Keratinocyte (primary cell): ENCODE measurements around the gene UBQLN4. TPM values are rescaled to one million over a fixed set of nuclear protein-coding genes. Genes with fewer than 3 reads are reported as not detected.

Experiments
- DNase-seq: peaks from one replicate; pipeline ENCODE4 v3.0.0-alpha.2; 2011; ENCODE audit warnings: low read depth, missing footprints, low spot score
- FAIRE-seq: peaks from 2 replicates; lab custom pipeline; 2011; peaks lifted over from hg19 to GRCh38; lab: Jason Lieb, UNC
- H2AFZ ChIP-seq: 2 replicates; pipeline ENCODE4 v1.6.0; 2012; ENCODE audit warnings: low read length, control low read depth, inconsistent platforms; ENCODE audit not compliant: control insufficient read depth
- H3K27ac ChIP-seq: 2 replicates; pipeline ENCODE4 v1.5.1; 2011; ENCODE audit warnings: low read length; ENCODE audit not compliant: control insufficient read depth, insufficient read depth
- H3K27me3 ChIP-seq: 3 replicates; pipeline ENCODE4 v1.6.0; 2011; ENCODE audit warnings: low read length; ENCODE audit not compliant: control insufficient read depth, insufficient read depth; ENCODE audit errors: extremely low read depth
- H3K36me3 ChIP-seq, 2 experiments: 2 replicates in 1 of 2; 3 replicates in 1 of 2; pipeline ENCODE4 v1.5.1; 2011; ENCODE audit warnings: low read length in 2 of 2, mild to moderate bottlenecking in 1 of 2; ENCODE audit not compliant: control insufficient read depth in 2 of 2, insufficient read depth in 2 of 2; ENCODE audit errors: extremely low read depth in 1 of 2
- H3K4me1 ChIP-seq: 3 replicates; pipeline ENCODE4 v1.5.1; 2011; ENCODE audit warnings: low read length; ENCODE audit not compliant: control insufficient read depth, insufficient read depth; ENCODE audit errors: extremely low read depth
- H3K4me2 ChIP-seq: 3 replicates; pipeline ENCODE4 v1.6.0; 2011; ENCODE audit warnings: low read depth, low read length; ENCODE audit not compliant: control insufficient read depth, insufficient read depth; ENCODE audit errors: extremely low read depth
- H3K4me3 ChIP-seq, 3 experiments: fragments of 200-600 bp in 1 of 3; sonication (generic) in 1 of 3; 2 replicates in 2 of 3; 3 replicates in 1 of 3; pipeline ENCODE4 v1.5.1; 2011 to 2016; ENCODE audit warnings: low read length in 3 of 3, mild to moderate bottlenecking in 3 of 3, control low read depth in 2 of 3, inconsistent platforms in 1 of 3, low read depth in 1 of 3, mixed read lengths in 1 of 3, mixed run types in 1 of 3, moderate library complexity in 1 of 3; ENCODE audit not compliant: control insufficient read depth in 2 of 3, insufficient read depth in 2 of 3; ENCODE audit errors: extremely low read depth in 1 of 3
- H3K79me2 ChIP-seq: 2 replicates; pipeline ENCODE4 v1.6.0; 2012; ENCODE audit warnings: low read length; ENCODE audit not compliant: control insufficient read depth, insufficient read depth
- H3K9ac ChIP-seq: 3 replicates; pipeline ENCODE4 v1.6.0; 2011; ENCODE audit warnings: low read length; ENCODE audit not compliant: control insufficient read depth, insufficient read depth; ENCODE audit errors: extremely low read depth
- H3K9me1 ChIP-seq: 3 replicates; pipeline ENCODE4 v1.6.0; 2011; ENCODE audit warnings: low read length; ENCODE audit not compliant: control insufficient read depth, insufficient read depth; ENCODE audit errors: extremely low read depth
- H3K9me3 ChIP-seq: 2 replicates; pipeline ENCODE4 v1.5.1; 2012; ENCODE audit warnings: low read depth, low read length; ENCODE audit not compliant: control insufficient read depth
- H4K20me1 ChIP-seq: 3 replicates; pipeline ENCODE4 v1.6.0; 2011; ENCODE audit warnings: low read length; ENCODE audit not compliant: control insufficient read depth, insufficient read depth; ENCODE audit errors: extremely low read depth
- CTCF ChIP-seq, 3 experiments: IDR thresholded peaks in 1 of 3; conservative IDR thresholded peaks in 1 of 3; optimal IDR thresholded peaks in 1 of 3; 2 replicates in 2 of 3; 3 replicates in 1 of 3; pipeline versions ENCODE3 to v1.5.1; 2011; ENCODE audit warnings: low read length in 3 of 3, mild to moderate bottlenecking in 3 of 3, moderate library complexity in 2 of 3, control low read depth in 1 of 3, inconsistent platforms in 1 of 3; ENCODE audit not compliant: insufficient read depth in 2 of 3; ENCODE audit errors: extremely low read depth in 1 of 3
- EZH2 ChIP-seq: IDR thresholded peaks from one replicate; pipeline ENCODE4 v1.6.1; 2012; ENCODE audit warnings: inconsistent platforms, mild to moderate bottlenecking, low read length, moderate library complexity
- dilution Hi-C: fragments of 300-500 bp; cut with MboI; formaldehyde crosslinking; loops from one replicate; pipeline ENCODE4 v1.7.0; 2020; ENCODE audit warnings: low sequenced_read_pairs; ENCODE audit not compliant: extremely low pct_ligation_motif_present
- polyA plus RNA-seq, 5 experiments: library from polyadenylated mRNA; depleted of rRNA in 3 of 5; stranded (reverse) in 3 of 5; stranded (forward) in 1 of 5; unstranded in 1 of 5; fragments of >200 nt; gene quantifications; 1 replicate in 1 of 5; 2 replicates in 3 of 5; 3 replicates in 1 of 5; pipeline versions ENCODE4 v1.2.1 to v1.2.3, GENCODE V29; 2011 to 2012; ENCODE audit warnings: missing spikeins in 2 of 5, low read depth in 1 of 5, low replicate concordance in 1 of 5

UBQLN4 gene
- polyA plus RNA-seq, 1 donor (not counting 4 experiments of a cell fraction or from before 2014, with no cell fraction given), result 35.8 TPM

- peaks cover 4% of the 10 kb centered on the region for H3K4me1 ChIP-seq
- TF ChIP-seq EZH2, result no peak
- TF ChIP-seq CTCF (optimal IDR thresholded peaks at IDR 0.05 in 1 of 3, IDR thresholded peaks at IDR 0.05 in 1 of 3, conservative IDR thresholded peaks at IDR 0.05 in 1 of 3; ENCODE audit: extremely low read depth in 1 of 3, insufficient read depth in 2 of 3, low read length in 3 of 3), result no peak
- peak overlapping the region; percentile 58 for H3K9ac ChIP-seq
- dilution Hi-C loops, result no loop called here
- no peak overlapping the region for H2AFZ ChIP-seq
- peak overlapping the region; percentile 83 for H3K4me2 ChIP-seq
- H3K9me3 ChIP-seq, result no peaks in the 10 kb centered on the region
- DNase-seq (no peak), FAIRE-seq (no peak)
- H3K27me3 ChIP-seq, result no peaks in the 10 kb centered on the region
- no peaks in the 10 kb centered on the region for H3K79me2 ChIP-seq
- H3K36me3 ChIP-seq, result no peaks in the 10 kb centered on the region
- no peaks in the 10 kb centered on the region for H4K20me1 ChIP-seq
- no peak overlapping the region for H3K27ac ChIP-seq
- peak overlapping the region; percentile 65 to 85 (median 84) for H3K4me3 ChIP-seq
- H3K9me1 ChIP-seq, result no peaks in the 10 kb centered on the region
Observed at GRCh38 chr1:156081917-156082308, 28.3 kb upstream of the UBQLN4 start.

- no peaks in the 10 kb centered on the region for H3K9me3 ChIP-seq
- H4K20me1 ChIP-seq, result no peaks in the 10 kb centered on the region
- peaks cover 4% of the 10 kb centered on the region for H3K4me1 ChIP-seq
- FAIRE-seq, result no peak
- H2AFZ ChIP-seq, result no peak overlapping the region
- H3K9me1 ChIP-seq, result no peaks in the 10 kb centered on the region
- H3K4me2 ChIP-seq, result peak overlapping the region; percentile 83
- no peaks in the 10 kb centered on the region for H3K36me3 ChIP-seq
- no peaks in the 10 kb centered on the region for H3K27me3 ChIP-seq
- H3K27ac ChIP-seq, result no peak overlapping the region
- TF ChIP-seq EZH2, result no peak
- no peak for TF ChIP-seq CTCF (optimal IDR thresholded peaks at IDR 0.05 in 1 of 3, IDR thresholded peaks at IDR 0.05 in 1 of 3, conservative IDR thresholded peaks at IDR 0.05 in 1 of 3; ENCODE audit: extremely low read depth in 1 of 3, insufficient read depth in 2 of 3, low read length in 3 of 3)
- H3K9ac ChIP-seq, result peak overlapping the region; percentile 37
- dilution Hi-C loops, result no loop called here
- H3K79me2 ChIP-seq, result no peaks in the 10 kb centered on the region
- DNase-seq, result no peak
- peak overlapping the region; percentile 57 to 85 (median 65) for H3K4me3 ChIP-seq
Observed at GRCh38 chr1:156081180-156081916, 27.8 kb upstream of the UBQLN4 start.
